Measurements from ENCODE around the gene CCDC188. TPM values are rescaled to one million over a fixed set of nuclear protein-coding genes. Genes with fewer than 3 reads are reported as not detected.

CCDC188 gene
- total and polyA plus RNA-seq, 2 of the 13 experiments (the other 11 are each of a cell fraction or from before 2014, with no cell fraction given) = not detected

- TF ChIP-seq NR0B2 (CRISPR knock-in tag; IDR thresholded peaks at IDR 0.05) (no peak), RARG (CRISPR knock-in tag; IDR thresholded peaks at IDR 0.05; ENCODE audit: low read depth) (no peak), ZNF460 (CRISPR knock-in tag; IDR thresholded peaks at IDR 0.05; ENCODE audit: borderline replicate concordance) (no peak), ZNF10 (CRISPR knock-in tag; IDR thresholded peaks at IDR 0.05; ENCODE audit: borderline replicate concordance, low read depth) (no peak)
- TF ChIP-seq, protein P1, sequence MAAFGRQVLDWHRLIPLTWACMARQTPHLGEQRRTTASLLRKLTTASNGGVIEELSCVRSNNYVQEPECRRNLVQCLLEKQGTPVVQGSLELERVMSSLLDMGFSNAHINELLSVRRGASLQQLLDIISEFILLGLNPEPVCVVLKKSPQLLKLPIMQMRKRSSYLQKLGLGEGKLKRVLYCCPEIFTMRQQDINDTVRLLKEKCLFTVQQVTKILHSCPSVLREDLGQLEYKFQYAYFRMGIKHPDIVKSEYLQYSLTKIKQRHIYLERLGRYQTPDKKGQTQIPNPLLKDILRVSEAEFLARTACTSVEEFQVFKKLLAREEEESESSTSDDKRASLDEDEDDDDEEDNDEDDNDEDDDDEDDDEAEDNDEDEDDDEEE (CRISPR knock-in tag; IDR thresholded peaks at IDR 0.05) = no peak
- in situ Hi-C loops (cut with HindIII; ENCODE audit: extremely low pct_ligation_motif_present, low pct_unique_long_range_greater_than_20kb) (no loop called here), intact Hi-C loops (cut with micrococcal nuclease; ENCODE audit: unreplicated experiment) (no loop called here)
- H4K20me1 ChIP-seq (ENCODE audit: insufficient read depth, low read length) = no peaks in the 10 kb centered on the region
- H3K4me2 ChIP-seq (ENCODE audit: low read depth, low read length) = no peak overlapping the region
- FAIRE-seq (no peak), DNase-seq (ENCODE audit: low spot score) (no peak), ATAC-seq (no peak)
- ChIA-PET CTCF (ENCODE audit: low intra/inter-chr PET ratio, low total read pairs) (no interaction called here), POLR2A (no interaction called here)
- H3K9me3 ChIP-seq (ENCODE audit: low read length) = no peaks in the 10 kb centered on the region
- H3K27me3 ChIP-seq (ENCODE audit: control insufficient read depth in 1 of 2, insufficient read depth in 2 of 2, low read length in 2 of 2) = peaks cover 13 to 92% of the 10 kb centered on the region in 2 experiments; a peak in 4 of 5 replicates
- 26% methylated on average over 5 of the region's 5 CpGs for WGBS (ENCODE audit: low lambda C conversion rate)
- peaks cover 19% of the 10 kb centered on the region for H3K4me1 ChIP-seq (ENCODE audit: insufficient read depth, low read length)
- H3K27ac ChIP-seq (ENCODE audit: extremely low read length, insufficient read depth, low read length) = no peak overlapping the region
- no peaks in the 10 kb centered on the region for H3K36me3 ChIP-seq (replicated peaks in 1 of 2; ENCODE audit: control insufficient read depth in 1 of 2, insufficient read depth in 2 of 2, low read length in 2 of 2)
- H3K79me2 ChIP-seq (ENCODE audit: insufficient read depth, low read length) = no peaks in the 10 kb centered on the region
- no peak overlapping the region for H3K4me3 ChIP-seq (replicated peaks in 1 of 3; ENCODE audit: insufficient read depth in 1 of 3, low read depth in 2 of 3, low read length in 3 of 3)
- H3K9ac ChIP-seq (ENCODE audit: insufficient read depth, low read depth, low read length) = no peak overlapping the region
- BruUV-seq (replicated peaks) = no TSS peak
- no peak overlapping the region for H2AFZ ChIP-seq (ENCODE audit: low read length)
Observed at GRCh38 chr22:20199906-20200305, 49.1 kb upstream of the CCDC188 start.

GRCh38 chr22:20199413-20199842, 48.6 kb upstream of the CCDC188 start:
- POLR2A ChIA-PET = no interaction called here
- CTCF ChIA-PET (ENCODE audit: low intra/inter-chr PET ratio, low total read pairs) = no interaction called here
- FAIRE-seq (no peak), DNase-seq (ENCODE audit: low spot score) (no peak), ATAC-seq (no peak)
- H3K27ac ChIP-seq (ENCODE audit: extremely low read length, insufficient read depth, low read length) = no peak overlapping the region
- H3K79me2 ChIP-seq (ENCODE audit: insufficient read depth, low read length) = no peaks in the 10 kb centered on the region
- no peak overlapping the region for H3K4me3 ChIP-seq (replicated peaks in 1 of 3; ENCODE audit: insufficient read depth in 1 of 3, low read depth in 2 of 3, low read length in 3 of 3)
- no peak overlapping the region for H3K4me2 ChIP-seq (ENCODE audit: low read depth, low read length)
- H3K9me3 ChIP-seq (ENCODE audit: low read length) = no peaks in the 10 kb centered on the region
- no peak overlapping the region for H2AFZ ChIP-seq (ENCODE audit: low read length)
- no peak overlapping the region for H3K9ac ChIP-seq (ENCODE audit: insufficient read depth, low read depth, low read length)
- peaks cover 15 to 93% of the 10 kb centered on the region in 2 experiments; a peak in 4 of 5 replicates for H3K27me3 ChIP-seq (ENCODE audit: control insufficient read depth in 1 of 2, insufficient read depth in 2 of 2, low read length in 2 of 2)
- H4K20me1 ChIP-seq (ENCODE audit: insufficient read depth, low read length) = no peaks in the 10 kb centered on the region
- H3K4me1 ChIP-seq (ENCODE audit: insufficient read depth, low read length) = peaks cover 16% of the 10 kb centered on the region
- intact Hi-C loops (cut with micrococcal nuclease; ENCODE audit: unreplicated experiment) (no loop called here), in situ Hi-C loops (cut with HindIII; ENCODE audit: extremely low pct_ligation_motif_present, low pct_unique_long_range_greater_than_20kb) (no loop called here)
- WGBS (ENCODE audit: low lambda C conversion rate) = 4% methylated on average over 1 of the region's 1 CpG
- H3K36me3 ChIP-seq (replicated peaks in 1 of 2; ENCODE audit: control insufficient read depth in 1 of 2, insufficient read depth in 2 of 2, low read length in 2 of 2) = no peaks in the 10 kb centered on the region
- BruUV-seq (replicated peaks) = no TSS peak
- TF ChIP-seq NR2F1 (CRISPR knock-in tag; IDR thresholded peaks at IDR 0.05) (no peak), CEBPG (CRISPR knock-in tag; IDR thresholded peaks at IDR 0.05) (no peak), FOXM1 (CRISPR knock-in tag; IDR thresholded peaks at IDR 0.05) (no peak), ZNF549 (CRISPR knock-in tag; IDR thresholded peaks at IDR 0.05) (no peak), FOXA1 (IDR thresholded peaks at IDR 0.05) (0 out of 2 replicates have a peak, but pooled peaks have one; percentile 17), FOXA1 (CRISPR knock-in tag; IDR thresholded peaks at IDR 0.05) (no peak)
- TF ChIP-seq, protein P2, sequence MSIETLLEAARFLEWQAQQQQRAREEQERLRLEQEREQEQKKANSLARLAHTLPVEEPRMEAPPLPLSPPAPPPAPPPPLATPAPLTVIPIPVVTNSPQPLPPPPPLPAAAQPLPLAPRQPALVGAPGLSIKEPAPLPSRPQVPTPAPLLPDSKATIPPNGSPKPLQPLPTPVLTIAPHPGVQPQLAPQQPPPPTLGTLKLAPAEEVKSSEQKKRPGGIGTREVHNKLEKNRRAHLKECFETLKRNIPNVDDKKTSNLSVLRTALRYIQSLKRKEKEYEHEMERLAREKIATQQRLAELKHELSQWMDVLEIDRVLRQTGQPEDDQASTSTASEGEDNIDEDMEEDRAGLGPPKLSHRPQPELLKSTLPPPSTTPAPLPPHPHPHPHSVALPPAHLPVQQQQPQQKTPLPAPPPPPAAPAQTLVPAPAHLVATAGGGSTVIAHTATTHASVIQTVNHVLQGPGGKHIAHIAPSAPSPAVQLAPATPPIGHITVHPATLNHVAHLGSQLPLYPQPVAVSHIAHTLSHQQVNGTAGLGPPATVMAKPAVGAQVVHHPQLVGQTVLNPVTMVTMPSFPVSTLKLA (IDR thresholded peaks at IDR 0.05) = 0 out of 2 replicates have a peak, but pooled peaks have one; percentile 6
- TF ChIP-seq, protein P3, sequence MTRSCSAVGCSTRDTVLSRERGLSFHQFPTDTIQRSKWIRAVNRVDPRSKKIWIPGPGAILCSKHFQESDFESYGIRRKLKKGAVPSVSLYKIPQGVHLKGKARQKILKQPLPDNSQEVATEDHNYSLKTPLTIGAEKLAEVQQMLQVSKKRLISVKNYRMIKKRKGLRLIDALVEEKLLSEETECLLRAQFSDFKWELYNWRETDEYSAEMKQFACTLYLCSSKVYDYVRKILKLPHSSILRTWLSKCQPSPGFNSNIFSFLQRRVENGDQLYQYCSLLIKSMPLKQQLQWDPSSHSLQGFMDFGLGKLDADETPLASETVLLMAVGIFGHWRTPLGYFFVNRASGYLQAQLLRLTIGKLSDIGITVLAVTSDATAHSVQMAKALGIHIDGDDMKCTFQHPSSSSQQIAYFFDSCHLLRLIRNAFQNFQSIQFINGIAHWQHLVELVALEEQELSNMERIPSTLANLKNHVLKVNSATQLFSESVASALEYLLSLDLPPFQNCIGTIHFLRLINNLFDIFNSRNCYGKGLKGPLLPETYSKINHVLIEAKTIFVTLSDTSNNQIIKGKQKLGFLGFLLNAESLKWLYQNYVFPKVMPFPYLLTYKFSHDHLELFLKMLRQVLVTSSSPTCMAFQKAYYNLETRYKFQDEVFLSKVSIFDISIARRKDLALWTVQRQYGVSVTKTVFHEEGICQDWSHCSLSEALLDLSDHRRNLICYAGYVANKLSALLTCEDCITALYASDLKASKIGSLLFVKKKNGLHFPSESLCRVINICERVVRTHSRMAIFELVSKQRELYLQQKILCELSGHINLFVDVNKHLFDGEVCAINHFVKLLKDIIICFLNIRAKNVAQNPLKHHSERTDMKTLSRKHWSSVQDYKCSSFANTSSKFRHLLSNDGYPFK (CRISPR knock-in tag; IDR thresholded peaks at IDR 0.05; ENCODE audit: borderline replicate concordance) = no peak
